Omental fat pad (tissue), 4 donors: ENCODE measurements around the gene CENPP. TPM values are rescaled to one million over a fixed set of nuclear protein-coding genes. Genes with fewer than 3 reads are reported as not detected.

Source experiments
- ATAC-seq: fragments of 150-250 bp; one replicate; pipeline ENCODE4 v1.9.1; 2016; ENCODE audit warnings: mild to moderate bottlenecking, moderate library complexity; ENCODE audit not compliant: low FRiP score
- DNase-seq: peaks from one replicate; pipeline ENCODE4 v3.0.0-alpha.2; 2019; ENCODE audit warnings: low spot score
- CTCF ChIP-seq, 3 donors: fragments of 450-650 bp; IDR thresholded peaks; one replicate each; pipeline ENCODE4 v1.5.1; 2016 to 2017; ENCODE audit warnings: antibody characterized with exemption in 3 of 3, mild to moderate bottlenecking in 3 of 3, moderate library complexity in 2 of 3
- total RNA-seq, 4 donors: library from RNA; depleted of rRNA; stranded (reverse); fragments of >200 nt; gene quantifications; one replicate each; pipeline ENCODE4 v1.1.0, GENCODE V29; 2016

Gene CENPP
- total RNA-seq, 4 donors from 2014 or later, result 1.2 to 7.0 (median 5.6) TPM

GRCh38 chr9:92467041-92467440, 141.3 kb downstream of the CENPP start:
- no peak for TF ChIP-seq CTCF (IDR thresholded peaks at IDR 0.05)
- DNase-seq (no peak), ATAC-seq (no peak)

- TF ChIP-seq CTCF (IDR thresholded peaks at IDR 0.05), result no peak
- ATAC-seq (no peak), DNase-seq (no peak)
Measured at GRCh38 chr9:92467511-92467910, 141.8 kb downstream of the CENPP start.

GRCh38 chr9:92468206-92468605, 142.5 kb downstream of the CENPP start:
- ATAC-seq, result no peak
- TF ChIP-seq CTCF (IDR thresholded peaks at IDR 0.05), result no peak
- no peak for DNase-seq

- no peak for DNase-seq
- ATAC-seq, result no peak
- TF ChIP-seq CTCF (IDR thresholded peaks at IDR 0.05), result no peak
Measured at GRCh38 chr9:92474587-92474986, 148.8 kb downstream of the CENPP start.

GRCh38 chr9:92476962-92477361, 151.2 kb downstream of the CENPP start:
- no peak for TF ChIP-seq CTCF (IDR thresholded peaks at IDR 0.05)
- ATAC-seq, result no peak

GRCh38 chr9:92478783-92479182, 153.0 kb downstream of the CENPP start:
- no peak for DNase-seq
- no peak for ATAC-seq
- no peak for TF ChIP-seq CTCF (IDR thresholded peaks at IDR 0.05)

More at GRCh38 chr9:92476962-92477361, 151.2 kb downstream of the CENPP start:
- DNase-seq, result no peak

- no peak for DNase-seq
- no peak for ATAC-seq
- TF ChIP-seq CTCF (IDR thresholded peaks at IDR 0.05), result no peak
Measured at GRCh38 chr9:92479346-92479745, 153.6 kb downstream of the CENPP start.
